IMR-90 (cell line): ENCODE results near the gene SH2D1B. TPM values are rescaled to one million over a fixed set of nuclear protein-coding genes. Genes with fewer than 3 reads are reported as not detected.

ENCODE experiments used
- ATAC-seq: fragments of 200-7000 bp; cut with Tn5 transposase; 2 replicates; pipeline ENCODE4 v1.9.1; 2020; ENCODE audit warnings: low read depth, mild to moderate bottlenecking, moderate library complexity
- BruUV-seq: library from RNA; stranded (reverse); fragments of 400-500 nt; replicated peaks from 2 replicates; lab custom pipeline; 2021; lab: Mats Ljungman, UMichigan
- CTCF ChIA-PET: fragments of 300-600 bp; formaldehyde crosslinking; extraction: SDS; loops from one replicate; lab custom pipeline; 2021; ENCODE audit warnings: antibody characterized with exemption; lab: Yijun Ruan, JAX
- POLR2A ChIA-PET: fragments of 300-600 bp; sonication (Branson Sonifier 250); formaldehyde crosslinking; loops from one replicate; lab custom pipeline; 2022; ENCODE audit warnings: antibody characterized with exemption; ENCODE audit not compliant: unreplicated experiment; lab: Charles Lee
- DNase-seq: peaks from one replicate; pipeline ENCODE4 v3.0.0; 2013
- H2AFZ ChIP-seq: replicated peaks from 2 replicates; pipeline ENCODE3; 2013; ENCODE audit warnings: low read length, mild to moderate bottlenecking; ENCODE audit not compliant: poor library complexity
- H2AK5ac ChIP-seq: 2 replicates; pipeline ENCODE4 v1.6.1; 2013; ENCODE audit warnings: low read depth, low read length, inconsistent platforms
- H2AK9ac ChIP-seq: replicated peaks from 2 replicates; pipeline ENCODE3; 2013; ENCODE audit warnings: mild to moderate bottlenecking, low read depth, low read length, moderate library complexity; ENCODE audit not compliant: poor library complexity
- H2BK120ac ChIP-seq: 2 replicates; pipeline ENCODE4 v1.6.1; 2013; ENCODE audit warnings: low read depth, low read length, inconsistent platforms
- H2BK15ac ChIP-seq: 3 replicates; pipeline ENCODE4 v1.6.1; 2013; ENCODE audit warnings: low read depth, low read length, inconsistent platforms
- H2BK20ac ChIP-seq: 2 replicates; pipeline ENCODE4 v1.6.1; 2013; ENCODE audit warnings: low read depth, mild to moderate bottlenecking, inconsistent platforms, low read length, moderate library complexity
- H2BK5ac ChIP-seq: 2 replicates; pipeline ENCODE4 v1.6.1; 2013; ENCODE audit warnings: mild to moderate bottlenecking, low read depth, low read length, inconsistent platforms; ENCODE audit not compliant: poor library complexity, severe bottlenecking
- H3K14ac ChIP-seq: replicated peaks from 2 replicates; pipeline ENCODE4 v1.6.1; 2013; ENCODE audit warnings: low read depth, low read length, inconsistent platforms
- H3K18ac ChIP-seq: 2 replicates; pipeline ENCODE4 v1.6.1; 2013; ENCODE audit warnings: low read depth, low read length, control low read depth
- H3K23ac ChIP-seq: 2 replicates; pipeline ENCODE4 v1.6.1; 2013; ENCODE audit warnings: low read depth, low read length, inconsistent platforms
- H3K27ac ChIP-seq: 2 replicates; pipeline ENCODE4 v1.5.1; 2013; ENCODE audit warnings: mild to moderate bottlenecking, control low read depth, low read length; ENCODE audit not compliant: insufficient read depth
- H3K27me3 ChIP-seq: 2 replicates; pipeline ENCODE4 v1.6.1; 2013; ENCODE audit warnings: low read length; ENCODE audit not compliant: control insufficient read depth, insufficient read depth
- H3K36me3 ChIP-seq: 2 replicates; pipeline ENCODE4 v1.6.1; 2013; ENCODE audit warnings: low read length, mixed read lengths; ENCODE audit not compliant: control insufficient read depth, insufficient read depth
- H3K4ac ChIP-seq: 2 replicates; pipeline ENCODE4 v1.6.1; 2013; ENCODE audit warnings: low read depth, low read length, inconsistent platforms
- H3K4me1 ChIP-seq: 2 replicates; pipeline ENCODE4 v1.6.1; 2013; ENCODE audit warnings: low read length, mixed read lengths; ENCODE audit not compliant: control insufficient read depth, insufficient read depth
- H3K4me2 ChIP-seq: 2 replicates; pipeline ENCODE4 v1.6.1; 2013; ENCODE audit warnings: low read depth, mild to moderate bottlenecking, control low read depth, low read length, moderate library complexity
- H3K4me3 ChIP-seq: 2 replicates; pipeline ENCODE4 v1.5.1; 2013; ENCODE audit warnings: low read depth, mild to moderate bottlenecking, control low read depth, low read length, moderate library complexity; ENCODE audit not compliant: insufficient read depth
- H3K56ac ChIP-seq: 2 replicates; pipeline ENCODE4 v1.6.1; 2013; ENCODE audit warnings: low read length, inconsistent platforms; ENCODE audit not compliant: insufficient read depth; ENCODE audit errors: extremely low read depth
- H3K79me1 ChIP-seq, 2 experiments: 2 replicates each; pipeline ENCODE4 v1.6.1; 2013; ENCODE audit warnings: low read length in 2 of 2, inconsistent platforms in 1 of 2, low read depth in 1 of 2
- H3K9ac ChIP-seq: 2 replicates; pipeline ENCODE4 v1.6.1; 2013; ENCODE audit warnings: low read depth, low read length, control low read depth
- H3K9me1 ChIP-seq: 2 replicates; pipeline ENCODE4 v1.6.1; 2013; ENCODE audit warnings: low read length, inconsistent platforms; ENCODE audit not compliant: insufficient read depth
- H3K9me3 ChIP-seq: 2 replicates; pipeline ENCODE4 v1.6.1; 2013; ENCODE audit warnings: low read length; ENCODE audit not compliant: control insufficient read depth, insufficient read depth
- H4K20me1 ChIP-seq: 2 replicates; pipeline ENCODE4 v1.6.1; 2013; ENCODE audit warnings: low read length, inconsistent platforms; ENCODE audit not compliant: insufficient read depth
- H4K5ac ChIP-seq: 2 replicates; pipeline ENCODE4 v1.6.1; 2013; ENCODE audit warnings: mild to moderate bottlenecking, low read depth, low read length, control low read depth
- H4K8ac ChIP-seq, 2 experiments: 2 replicates each; pipeline ENCODE4 v1.6.1; 2013; ENCODE audit warnings: low read depth in 2 of 2, low read length in 2 of 2, control low read depth in 1 of 2, inconsistent platforms in 1 of 2
- H4K91ac ChIP-seq: 2 replicates; pipeline ENCODE4 v1.6.1; 2013; ENCODE audit warnings: low read depth, low read length, inconsistent platforms; ENCODE audit not compliant: insufficient read depth
- BHLHE40 ChIP-seq: fragments of 150-350 bp; IDR thresholded peaks from 2 replicates; pipeline ENCODE4 v1.6.1; 2016; ENCODE audit warnings: mild to moderate bottlenecking, low read depth, low read length
- CHD1 ChIP-seq: IDR thresholded peaks from 2 replicates; pipeline ENCODE4 v1.6.1; 2012; ENCODE audit warnings: low read depth, low read length, improper control_type of control experiment
- CTCF ChIP-seq: conservative IDR thresholded peaks from 2 replicates; pipeline ENCODE4 v1.5.1; 2012; ENCODE audit warnings: mild to moderate bottlenecking, low read depth, low read length, improper control_type of control experiment
- ELK1 ChIP-seq: fragments of 150-350 bp; IDR thresholded peaks from 2 replicates; pipeline ENCODE4 v1.6.1; 2016; ENCODE audit warnings: low read depth, mild to moderate bottlenecking, low read length, moderate library complexity, borderline replicate concordance
- FOS ChIP-seq: fragments of 150-350 bp; IDR thresholded peaks from 2 replicates; pipeline ENCODE4 v1.6.1; 2016; ENCODE audit warnings: low read depth, low read length
- MAFK ChIP-seq: IDR thresholded peaks from 2 replicates; pipeline ENCODE4 v1.6.1; 2012; ENCODE audit warnings: low read depth, low read length, improper control_type of control experiment
- MAZ ChIP-seq: IDR thresholded peaks from 2 replicates; pipeline ENCODE4 v1.6.1; 2012; ENCODE audit warnings: low read depth, mild to moderate bottlenecking, low read length, improper control_type of control experiment, moderate library complexity, borderline replicate concordance
- MXI1 ChIP-seq: IDR thresholded peaks from 2 replicates; pipeline ENCODE4 v1.6.1; 2012; ENCODE audit warnings: low read depth, mild to moderate bottlenecking, low read length, moderate library complexity, borderline replicate concordance
- RAD21 ChIP-seq: IDR thresholded peaks from 2 replicates; pipeline ENCODE4 v1.6.1; 2012; ENCODE audit warnings: low read length, improper control_type of control experiment
- SMC3 ChIP-seq: fragments of 150-350 bp; IDR thresholded peaks from 2 replicates; pipeline ENCODE4 v1.6.1; 2016; ENCODE audit warnings: low read depth, mild to moderate bottlenecking, antibody characterized with exemption, low read length, moderate library complexity
- USF2 ChIP-seq: fragments of 150-350 bp; IDR thresholded peaks from 2 replicates; pipeline ENCODE4 v1.6.1; 2017; ENCODE audit warnings: mild to moderate bottlenecking, antibody characterized with exemption, low read length, low read depth
- WGBS, 2 experiments: methylation state at CpG; one replicate each; pipeline versions ENCODE4 v1.1.5 to v1.1.7; 2013; ENCODE audit warnings: missing lambda C conversion rate in 2 of 2; ENCODE audit not compliant: insufficient read length in 1 of 2; ENCODE audit errors: extremely low coverage in 2 of 2; 5-methylcytosine and 5-hydroxymethylcytosine counted together
- dilution Hi-C: fragments of 300-500 bp; cut with HindIII; formaldehyde crosslinking; loops from one replicate; pipeline ENCODE4 v1.14.3; 2018; ENCODE audit warnings: low sequenced_read_pairs; ENCODE audit not compliant: unreplicated experiment
- in situ Hi-C: fragments of 300-500 bp; cut with MboI; formaldehyde crosslinking; loops from 3 replicates; pipeline ENCODE4 v1.14.3; 2019; ENCODE audit warnings: low sequenced_read_pairs, inconsistent platforms, mixed read lengths
- intact Hi-C: fragments of 100-400 bp; cut with micrococcal nuclease; formaldehyde crosslinking; loops from 2 replicates; pipeline ENCODE4 v1.10.0; 2022
- polyA plus RNA-seq, 3 experiments: library from polyadenylated mRNA; depleted of rRNA; stranded (reverse); fragments of >200 nt; gene quantifications; 2 replicates each; pipeline ENCODE4 v1.2.3, GENCODE V29; 2012; ENCODE audit warnings: low replicate concordance in 1 of 3
- total RNA-seq: library from RNA; depleted of rRNA; stranded (reverse); fragments of >200 nt; gene quantifications from 2 replicates; pipeline ENCODE4 v1.2.3, GENCODE V29; 2012

SH2D1B gene
- total and polyA plus RNA-seq, 2 of the 4 experiments (the other 2 are of a cell fraction), result 0.03 to 0.18 TPM

GRCh38 chr1:162385702-162386101 is 26.2 kb downstream of the SH2D1B start:
- Histone ChIP-seq H2BK15ac (no peak overlapping the region), H2BK120ac (no peak overlapping the region), H3K4me2 (no peak overlapping the region), H4K5ac (no peak overlapping the region), H3K18ac (no peak overlapping the region), H3K4ac (no peak overlapping the region), H4K91ac (no peak overlapping the region), H3K23ac (no peak overlapping the region), H3K56ac (no peak overlapping the region), H2BK5ac (no peak overlapping the region), H3K9me1 (no peaks in the 10 kb centered on the region), H2BK20ac (no peak overlapping the region), H3K4me3 (no peak overlapping the region), H2AK9ac (no peak overlapping the region), H3K27me3 (peaks cover 31% of the 10 kb centered on the region), H3K27ac (no peak overlapping the region), H3K14ac (no peak overlapping the region), H3K9ac (no peak overlapping the region), H3K79me1 (no peaks in the 10 kb centered on the region), H4K20me1 (no peaks in the 10 kb centered on the region), H3K9me3 (no peaks in the 10 kb centered on the region), H3K36me3 (no peaks in the 10 kb centered on the region), H2AK5ac (no peak overlapping the region), H3K4me1 (no peaks in the 10 kb centered on the region), H2AFZ (no peak overlapping the region), H4K8ac (no peak overlapping the region)
- BruUV-seq, result no TSS peak
- POLR2A ChIA-PET, result no interaction called here
- TF ChIP-seq CTCF (no peak), RAD21 (no peak), ELK1 (no peak), BHLHE40 (no peak), MXI1 (no peak), USF2 (no peak), MAZ (no peak), MAFK (no peak), CHD1 (no peak), FOS (no peak), SMC3 (no peak)
- in situ Hi-C loops (loop anchor here (25.0 kb wide), 1 partner anchor 598 kb away; no protein-coding TSS in a partner anchor), intact Hi-C loops (no loop called here), dilution Hi-C loops (no loop called here)
- CTCF ChIA-PET, result interaction anchor here (0.6 kb wide), 1 partner anchor 585 kb away, joined by 7 read pairs; no protein-coding TSS in a partner anchor
- DNase-seq, result no peak
- 75% methylated on average over 2 of the region's 3 CpGs; no CpG with 5 or more reads in 1 of the 2 experiments for WGBS, 2 experiments
- no peak for ATAC-seq
